Measurements from ENCODE around the gene GAST.

GAST gene

DNA sequence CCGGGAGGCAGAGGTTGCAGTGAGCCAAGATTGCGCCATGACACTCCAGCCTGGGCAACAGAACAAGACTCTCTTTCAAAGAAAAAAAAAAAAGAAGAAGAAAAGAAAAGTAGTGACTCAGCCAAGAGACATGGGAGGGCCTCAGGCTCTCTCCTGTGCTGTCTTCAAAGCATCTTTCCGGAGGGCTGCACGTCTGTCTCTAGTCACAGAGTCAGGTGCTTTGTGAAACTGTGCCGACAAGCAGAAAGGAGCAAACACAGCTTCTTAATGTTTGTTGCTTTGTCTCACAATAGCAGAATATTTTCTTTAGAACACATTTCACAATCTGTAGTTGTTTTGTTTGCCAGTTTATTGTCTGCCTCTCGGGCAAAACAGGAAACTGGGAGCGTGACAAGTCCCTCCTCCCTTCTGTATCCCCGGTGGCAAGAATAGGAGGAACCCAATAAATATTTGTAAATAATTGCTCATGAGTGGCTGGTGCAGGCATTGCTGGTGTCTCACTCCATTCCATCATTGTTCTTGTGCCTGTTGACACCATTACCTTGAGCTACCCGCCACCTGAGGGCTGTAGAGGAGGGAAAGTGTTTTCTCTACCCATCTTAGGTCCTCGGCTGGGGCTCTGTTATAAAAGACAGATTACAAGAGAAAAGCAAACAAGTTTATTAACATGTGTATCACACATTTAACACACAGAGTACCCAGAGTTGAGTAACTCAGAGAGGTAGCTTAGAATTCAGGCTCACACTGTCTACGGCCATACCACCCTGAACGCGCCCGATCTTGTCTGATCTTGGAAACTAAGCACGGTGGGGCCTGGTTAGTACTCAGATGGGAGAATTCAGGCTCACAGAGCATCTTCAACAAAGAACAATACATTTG lies 5.5 kb downstream of the GAST start:
- peak in 1 of 2 experiments; percentile 30 for DNase-seq

DNA sequence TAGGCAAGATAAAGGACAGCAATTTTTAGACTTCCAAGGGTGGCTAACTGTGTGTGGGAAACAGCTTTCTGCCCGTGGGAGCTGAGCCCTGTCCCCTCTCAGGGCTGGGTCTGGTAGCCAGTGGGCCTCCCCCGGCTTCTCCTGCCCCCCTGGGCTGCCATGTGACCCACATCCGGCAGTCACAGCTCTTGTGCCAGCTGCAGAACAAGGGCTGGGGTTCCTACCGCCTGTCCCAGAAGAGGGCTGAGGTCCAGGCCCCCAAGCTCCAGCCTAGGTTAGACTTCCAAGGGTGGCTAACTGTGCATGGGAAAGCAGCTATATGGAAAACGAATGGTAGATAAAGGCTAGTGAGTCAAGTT lies 6.1 kb downstream of the GAST start:
- DNase-seq = no peak

DNA sequence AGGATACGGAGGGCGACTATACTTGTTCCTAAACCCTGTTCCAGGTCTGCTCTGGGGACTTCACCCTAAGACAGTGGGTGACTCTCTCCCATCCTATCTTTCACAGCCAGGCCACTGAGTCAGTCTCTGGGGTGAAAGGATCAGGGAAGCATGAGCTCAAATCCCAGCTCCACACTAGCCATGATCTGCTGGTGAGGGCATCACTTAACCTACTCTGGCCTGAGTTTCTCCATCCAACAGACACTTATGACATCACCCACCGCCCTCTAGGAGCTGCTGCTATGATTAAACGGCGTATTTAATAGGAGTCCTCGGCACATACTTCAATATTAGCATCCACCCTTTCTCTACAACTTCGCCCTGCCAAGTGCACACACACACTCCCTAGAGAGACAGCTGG lies 10.1 kb downstream of the GAST start:
- DNase-seq = no peak

DNA sequence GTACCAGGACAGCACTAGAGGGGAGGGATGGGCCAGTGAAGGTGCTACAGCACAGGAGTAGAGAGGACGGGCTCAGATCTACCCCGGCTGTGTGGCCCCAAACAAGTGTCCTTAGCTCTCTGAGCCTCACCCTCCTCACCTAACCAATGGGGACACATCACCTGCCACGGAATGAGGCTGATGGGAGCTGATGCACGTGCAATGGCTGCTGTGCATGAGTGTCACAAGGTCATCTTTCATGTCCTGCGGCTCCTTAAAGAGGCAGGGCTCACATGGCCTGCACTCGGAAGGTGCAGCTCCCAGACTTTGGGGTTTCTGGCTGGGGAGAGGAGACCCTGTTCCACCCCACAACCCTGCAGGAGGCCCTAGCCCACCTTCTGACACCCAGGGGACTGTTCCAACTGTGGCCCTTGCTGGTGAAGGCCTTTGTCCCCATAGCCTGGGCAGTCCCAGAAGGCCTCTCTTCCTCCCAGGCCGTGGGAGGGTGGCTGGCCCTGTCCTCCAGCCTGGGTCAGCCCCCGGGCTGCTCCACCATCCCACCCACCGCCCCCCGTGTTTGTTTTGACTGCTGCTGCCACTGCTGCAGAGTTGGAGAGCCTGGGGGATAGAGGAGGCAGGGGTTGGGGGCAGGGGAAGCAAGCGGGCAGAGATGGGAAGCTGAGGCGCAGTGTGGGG lies 11.8 kb downstream of the GAST start:
- no peak for DNase-seq

DNA sequence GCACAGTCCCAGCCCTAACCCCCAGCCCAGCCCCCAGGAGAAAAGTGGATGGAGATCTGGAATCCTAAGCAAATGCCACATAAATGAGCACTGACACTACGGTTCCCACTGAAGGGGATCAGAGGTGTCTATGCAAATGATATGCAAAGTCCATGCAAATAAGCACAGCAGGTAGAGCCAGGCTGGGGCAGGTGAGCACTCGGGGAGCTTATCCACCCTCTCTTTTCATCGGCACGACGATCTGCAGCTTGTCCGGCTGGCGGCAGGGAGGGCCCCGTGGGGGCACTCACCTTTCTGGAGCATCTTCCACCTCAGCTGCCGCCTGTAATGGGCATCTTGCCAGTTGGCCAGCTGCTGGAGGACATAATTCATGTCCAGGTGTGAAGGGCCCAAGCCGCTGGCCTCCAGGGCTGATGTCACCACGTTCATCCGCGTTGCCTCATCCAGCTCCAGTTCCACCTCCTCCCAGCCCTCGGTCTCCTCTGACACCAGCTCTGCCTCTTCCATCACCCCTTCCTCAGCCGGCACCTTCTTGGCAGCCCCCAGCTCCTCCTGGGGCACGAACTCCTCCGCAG lies 12.4 kb downstream of the GAST start:
- no peak for DNase-seq

DNA sequence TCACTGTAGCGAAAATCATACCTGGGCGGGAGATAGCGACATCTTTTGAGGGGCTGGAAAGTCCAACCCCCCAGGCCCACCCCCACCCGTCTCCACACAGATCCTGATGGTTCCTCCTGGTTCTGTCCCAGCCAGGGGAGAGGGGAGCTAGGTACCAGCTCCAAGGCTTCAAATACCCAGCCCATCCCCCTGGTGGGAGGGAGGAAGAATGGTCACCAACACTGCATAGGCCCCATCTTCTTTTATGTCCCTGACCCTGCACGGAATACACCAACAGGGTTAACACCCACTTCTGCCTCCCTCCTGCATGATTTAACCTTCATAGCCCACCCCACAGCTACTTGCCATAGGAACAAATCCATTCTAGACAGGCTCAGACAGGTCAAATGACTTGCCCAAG lies 13.0 kb downstream of the GAST start:
- DNase-seq = no peak

DNA sequence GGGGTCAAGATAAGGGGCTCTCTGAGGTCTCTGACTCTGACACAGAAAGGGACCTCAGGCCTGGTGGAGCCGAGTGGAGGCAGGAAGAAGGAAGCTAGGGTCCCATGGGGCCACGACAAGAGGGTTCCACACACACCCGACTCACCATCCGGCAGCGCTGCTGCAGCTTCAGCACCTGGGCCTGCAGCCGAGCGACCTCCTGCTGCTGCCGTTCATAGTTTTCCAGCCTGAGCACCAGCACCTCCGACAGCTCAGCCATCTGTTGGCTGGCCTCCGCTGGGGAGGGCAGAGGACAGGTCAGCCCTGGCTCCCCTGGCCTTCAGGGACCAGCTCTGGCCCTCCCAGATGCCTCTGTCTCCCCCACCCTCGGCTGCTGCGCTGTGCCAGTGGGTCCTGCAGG lies 15.9 kb downstream of the GAST start:
- DNase-seq = no peak

DNA sequence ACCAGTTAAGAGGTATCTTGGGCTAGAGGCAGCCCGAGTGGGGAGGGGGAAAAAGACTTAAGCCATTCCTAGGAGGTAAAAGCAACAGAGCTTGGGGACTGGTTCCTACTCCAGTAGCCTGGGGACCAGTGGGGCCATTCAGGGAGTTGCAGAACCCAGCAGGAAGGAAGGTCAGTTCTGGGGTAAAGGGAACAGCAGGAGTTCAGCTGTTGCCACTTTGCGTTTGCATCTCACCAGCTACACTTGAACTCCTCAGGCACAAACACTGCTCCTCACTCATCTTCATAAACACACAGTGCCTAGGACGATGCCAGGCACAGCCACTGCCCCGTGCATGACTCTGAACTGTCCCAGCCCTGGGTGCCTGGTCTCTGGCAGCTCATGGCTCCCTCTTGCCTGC lies 18.3 kb downstream of the GAST start:
- no peak for DNase-seq

DNA sequence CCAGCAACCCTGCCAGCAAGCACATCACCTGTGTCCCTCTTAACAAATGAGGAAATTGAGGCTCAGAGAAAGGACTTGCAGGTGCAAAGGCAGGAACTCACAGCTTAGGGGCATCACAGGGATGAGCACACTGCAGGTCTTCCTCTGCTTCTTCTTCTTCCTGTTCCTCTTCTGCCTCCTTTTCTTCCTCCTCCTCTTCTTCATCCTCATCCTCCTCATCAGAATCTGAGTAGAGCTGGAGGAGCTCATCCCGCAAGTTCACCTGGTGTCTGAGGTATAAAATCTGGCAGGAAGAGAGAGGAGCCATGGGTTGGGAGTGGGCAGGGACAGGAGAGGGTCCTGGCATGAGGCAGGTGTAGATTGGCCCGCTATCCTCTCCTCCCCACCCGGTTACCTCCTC lies 19.7 kb downstream of the GAST start:
- DNase-seq = no peak

DNA sequence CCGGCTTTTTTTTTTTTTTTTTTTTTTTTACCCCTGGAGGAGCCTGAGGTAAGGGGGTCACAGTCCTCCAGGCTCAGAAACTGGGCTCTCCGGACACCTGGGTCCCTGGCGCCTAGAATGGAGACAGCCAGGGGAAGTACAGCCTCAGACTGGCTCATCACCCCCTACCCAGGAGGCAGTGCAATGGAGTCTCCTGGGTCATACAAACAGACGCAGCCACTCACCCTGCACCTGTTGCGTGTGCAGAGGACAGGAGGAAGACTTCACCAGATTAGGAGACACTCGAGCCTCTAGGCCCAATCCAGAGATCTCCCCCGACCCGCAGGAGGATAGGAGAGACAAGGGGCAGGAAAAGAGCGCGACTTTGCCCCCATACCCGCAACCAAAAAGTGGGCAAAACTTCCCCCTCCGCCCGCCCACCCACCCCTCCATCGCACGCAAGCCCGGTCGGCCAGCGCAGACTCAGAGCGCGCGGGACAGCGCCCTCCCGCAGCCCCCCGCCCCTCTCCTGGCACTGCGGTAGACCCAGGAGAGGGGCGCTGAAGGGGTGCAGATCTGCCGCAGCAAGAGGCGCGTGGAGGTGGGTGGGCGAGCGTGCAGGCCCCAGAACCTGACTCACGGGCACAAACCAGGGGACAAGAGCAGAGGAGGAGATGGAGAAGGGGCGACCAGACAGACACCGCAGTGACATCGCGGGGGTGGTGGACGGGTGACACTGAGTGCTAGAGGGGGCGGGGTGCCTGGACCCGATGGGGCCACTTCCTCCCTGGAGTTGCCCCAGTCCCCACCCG lies 21.4 kb downstream of the GAST start:
- peak in 1 of 2 experiments; percentile 5 for DNase-seq

DNA sequence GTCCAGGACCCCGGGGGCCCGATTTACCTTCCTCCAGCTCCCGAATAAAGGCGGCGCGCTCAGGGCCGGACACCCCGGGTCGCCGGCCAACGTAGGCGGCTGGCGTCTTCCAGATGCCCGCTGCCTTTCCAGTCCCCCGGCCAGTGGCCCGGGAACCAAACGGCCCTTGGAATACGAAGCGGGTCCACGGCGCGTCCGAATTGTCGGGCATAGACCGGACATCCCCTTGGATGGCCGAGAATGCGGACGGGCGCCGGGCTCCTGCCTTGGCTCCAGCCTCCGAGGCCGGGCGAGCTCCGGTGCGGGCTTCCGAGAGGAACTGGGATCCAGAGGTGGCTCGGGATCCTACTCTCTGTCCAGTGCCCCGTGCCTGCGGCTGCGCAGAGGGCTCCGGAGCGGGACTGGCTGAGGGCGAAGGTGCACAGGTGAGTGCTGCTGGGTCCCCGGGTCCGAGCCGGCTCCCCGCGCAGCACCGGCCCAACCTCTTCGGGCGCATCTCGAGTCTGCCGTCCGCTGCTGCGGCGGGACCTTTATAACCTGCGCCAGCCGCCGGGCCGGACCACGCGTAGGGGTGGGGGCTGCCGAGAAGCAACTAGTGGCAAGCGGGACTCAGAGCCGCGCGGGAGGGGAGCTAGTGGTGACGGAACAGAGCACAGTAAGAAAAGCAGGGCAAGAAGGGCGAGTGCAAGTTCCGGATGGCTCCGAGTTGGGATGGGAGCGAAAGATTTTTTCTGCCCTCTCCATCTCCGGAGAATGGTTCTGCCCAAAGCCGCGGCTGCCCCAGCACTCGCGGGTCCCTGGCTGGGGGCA lies 22.2 kb downstream of the GAST start, which contains the start of gene HAP1:
Gene HAP1, minus strand, starts transcription at position 505 of the 810 bp plus-strand sequence. Its CDS starts 9 bp downstream, at position 496.
- peak in 1 of 2 experiments; percentile 15 for DNase-seq

DNA sequence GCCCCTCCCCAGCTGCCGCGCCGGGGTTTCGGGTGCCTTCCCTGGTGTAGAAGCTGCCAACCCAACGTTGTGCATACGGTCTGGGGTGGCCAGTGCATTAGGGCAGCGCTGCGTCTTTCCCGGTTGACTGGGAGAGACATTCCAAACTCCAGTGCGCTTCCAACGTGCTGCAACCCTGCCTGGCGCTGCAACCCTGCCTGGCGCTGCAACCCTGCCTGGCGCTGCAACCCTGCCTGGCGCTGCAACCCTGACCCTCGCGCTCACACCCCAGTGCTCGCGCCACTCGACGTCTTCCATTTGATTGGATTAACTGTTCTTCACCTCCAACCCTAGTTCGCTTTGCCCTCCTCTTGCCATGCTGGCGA lies 22.8 kb downstream of the GAST start:
- DNase-seq = no peak

DNA sequence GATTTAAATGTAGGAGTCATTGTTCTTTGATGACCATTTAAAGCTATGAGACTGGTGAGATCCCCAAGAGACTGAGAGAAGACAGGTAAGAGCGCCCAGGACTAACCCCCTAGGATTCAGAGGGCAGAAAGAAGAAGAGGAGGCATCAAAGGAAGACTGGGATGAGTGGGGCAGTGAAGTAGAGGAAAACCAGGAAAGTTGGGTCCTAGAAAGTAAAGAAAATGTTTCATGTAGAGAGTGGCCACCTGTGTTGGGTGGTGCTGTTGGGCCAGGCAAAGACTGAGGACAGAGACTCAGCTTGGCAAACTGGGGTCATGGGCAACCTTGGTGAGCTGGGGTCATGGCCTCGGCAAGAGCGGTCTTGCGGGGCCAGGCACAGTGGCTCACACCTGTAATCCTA lies 23.6 kb downstream of the GAST start:
- DNase-seq = no peak

DNA sequence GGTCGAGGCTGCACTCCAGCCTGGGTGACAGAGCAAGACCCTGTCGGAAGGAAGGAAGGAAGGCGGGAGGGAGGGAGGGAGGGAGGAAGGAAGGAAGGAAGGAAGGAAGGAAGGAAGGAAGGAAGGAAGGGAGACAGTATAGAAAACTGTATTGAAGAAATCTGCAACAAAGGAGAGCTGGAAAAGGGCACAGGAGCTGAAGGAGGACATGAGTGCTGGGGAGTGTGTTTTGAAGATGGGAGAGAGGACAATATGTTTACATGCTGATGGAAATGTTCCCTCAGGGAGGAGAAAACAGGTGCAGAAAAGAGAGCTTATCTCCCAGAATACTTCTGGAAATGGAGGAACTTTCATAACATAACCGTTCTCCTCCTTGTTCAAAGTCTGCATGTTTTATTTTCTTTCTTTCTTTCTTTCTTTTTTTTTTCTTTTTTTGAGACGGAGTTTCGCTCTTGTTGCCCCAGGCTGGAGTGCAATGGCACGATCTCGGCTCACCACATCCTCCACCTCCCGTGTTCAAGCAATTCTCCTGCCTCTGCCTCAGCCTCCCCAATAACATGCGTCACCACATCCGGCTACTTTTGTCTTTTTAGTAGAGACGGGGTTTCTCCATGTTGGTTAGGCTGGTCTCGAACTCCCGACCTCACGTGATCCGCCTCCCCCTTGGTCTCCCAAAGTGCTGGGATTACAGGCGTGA lies 25.0 kb downstream of the GAST start:
- no peak for DNase-seq

DNA sequence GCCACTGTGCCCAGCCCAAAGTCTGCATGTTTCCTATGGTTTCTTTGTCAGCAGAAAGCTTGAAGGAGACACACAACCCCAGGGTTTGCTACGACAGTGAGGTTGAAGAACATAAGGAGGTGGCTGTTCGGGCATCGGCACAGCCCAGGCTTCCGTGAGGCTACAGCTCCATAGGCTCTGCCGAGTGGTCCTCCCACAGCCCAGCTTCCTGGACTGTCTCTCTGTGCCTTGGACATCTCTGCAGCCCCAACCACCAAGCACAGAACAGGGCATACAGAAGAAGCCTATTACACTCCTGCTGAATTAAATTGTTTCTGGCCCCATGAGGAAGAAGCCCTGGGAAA lies 25.5 kb downstream of the GAST start:
- no peak for DNase-seq

DNA sequence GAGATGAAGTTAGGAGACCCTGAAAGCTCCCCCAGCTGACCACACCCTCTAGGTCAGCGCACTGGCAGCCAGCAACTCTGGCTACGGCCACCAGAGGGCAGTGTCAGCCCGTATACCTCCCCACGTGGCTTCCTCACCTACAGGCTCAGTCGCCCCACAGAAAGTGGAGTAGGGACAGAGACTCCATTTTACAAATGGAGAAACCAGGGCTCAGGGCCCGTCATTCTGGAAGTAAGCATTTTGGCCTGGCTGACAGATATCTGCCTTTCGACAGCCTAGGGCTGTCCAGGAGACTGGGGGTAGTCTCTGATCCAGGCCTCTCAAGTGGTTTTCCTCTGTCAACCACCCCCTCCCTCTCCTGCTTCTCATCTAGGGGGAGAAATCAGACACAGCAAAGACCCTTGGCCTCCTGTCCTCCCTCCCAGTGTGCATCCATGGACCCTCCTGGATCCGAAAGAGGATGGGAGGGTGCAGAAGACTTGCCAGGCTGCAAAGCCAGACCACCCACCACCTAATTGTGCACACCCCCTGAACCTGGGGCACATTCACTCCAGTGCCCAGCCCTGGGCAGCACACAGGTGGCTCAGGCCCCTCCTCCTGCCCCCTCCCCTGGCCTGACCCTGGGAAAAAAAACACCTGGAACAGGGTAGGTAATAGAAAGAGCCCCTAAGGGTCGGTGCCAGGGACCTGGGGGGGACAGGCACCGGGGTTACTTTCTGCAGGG lies 26.1 kb downstream of the GAST start:
- peak; percentile 74 for DNase-seq

DNA sequence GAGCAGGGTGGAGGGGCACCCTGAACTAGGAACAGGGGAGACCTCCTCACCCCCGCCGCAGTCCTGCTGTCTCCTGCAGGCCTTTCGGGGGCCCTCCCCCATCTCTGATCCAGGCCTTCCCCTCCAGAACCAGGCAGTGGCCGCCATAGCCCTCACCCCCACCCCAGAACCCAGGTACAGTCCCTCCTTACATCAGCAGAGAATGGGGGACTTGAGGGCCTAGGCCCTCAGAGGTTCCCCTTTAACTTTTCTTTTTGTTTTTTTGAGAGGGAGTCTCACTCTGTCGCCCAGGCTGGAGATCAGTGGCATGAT lies 26.6 kb downstream of the GAST start:
- no peak for DNase-seq

DNA sequence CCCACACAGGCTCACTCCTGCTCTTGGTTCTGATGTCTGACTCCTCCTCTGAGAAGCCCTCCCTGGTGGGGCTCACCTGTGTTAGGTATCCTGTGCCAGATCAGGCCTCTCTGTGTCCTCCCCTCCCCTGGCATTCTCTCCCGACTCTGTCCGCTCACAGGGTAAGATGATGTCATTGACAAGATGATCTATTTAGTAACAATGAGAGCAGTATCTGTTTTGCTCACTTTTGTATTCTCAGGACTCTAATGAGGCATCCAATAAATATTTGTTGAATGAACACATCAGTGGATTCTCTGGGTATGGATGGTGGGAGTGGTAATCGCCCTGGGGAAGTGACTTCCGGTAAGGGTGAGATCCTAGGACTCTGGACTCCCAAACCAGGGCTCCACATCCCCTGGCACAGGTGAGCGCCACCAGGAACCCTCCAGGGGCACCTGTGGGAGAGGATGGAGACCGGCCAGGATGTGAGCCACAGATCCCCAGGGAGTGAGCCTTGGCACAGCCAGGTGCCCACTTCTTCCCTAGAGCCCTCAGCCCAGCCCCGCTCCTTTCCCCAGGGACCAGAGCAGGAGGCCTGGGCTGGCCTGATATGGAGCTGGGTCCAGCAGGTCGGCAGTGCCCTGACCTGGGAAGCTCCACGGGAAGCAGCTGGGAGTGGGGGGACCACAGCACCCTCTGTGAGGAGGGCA lies 27.7 kb downstream of the GAST start:
- DNase-seq = no peak

DNA sequence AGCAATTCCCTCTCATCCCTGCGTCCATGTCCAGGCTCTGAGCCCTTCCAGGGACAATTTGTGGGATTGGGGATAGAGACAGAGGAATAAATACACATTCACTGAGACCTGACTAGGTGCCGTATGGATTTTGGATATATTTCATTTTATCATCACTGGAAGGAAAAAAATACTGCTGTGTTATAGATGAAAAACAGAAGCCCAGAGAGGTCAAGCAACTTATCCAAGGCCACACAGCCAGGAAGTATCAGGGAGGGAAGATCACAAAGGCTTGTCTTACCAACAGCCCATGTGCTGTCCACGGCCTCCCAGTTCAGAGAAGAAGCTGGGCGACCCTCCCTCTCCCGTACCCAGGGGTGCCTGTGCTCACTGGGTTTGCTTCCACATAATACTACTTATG lies 28.4 kb downstream of the GAST start:
- no peak for DNase-seq

DNA sequence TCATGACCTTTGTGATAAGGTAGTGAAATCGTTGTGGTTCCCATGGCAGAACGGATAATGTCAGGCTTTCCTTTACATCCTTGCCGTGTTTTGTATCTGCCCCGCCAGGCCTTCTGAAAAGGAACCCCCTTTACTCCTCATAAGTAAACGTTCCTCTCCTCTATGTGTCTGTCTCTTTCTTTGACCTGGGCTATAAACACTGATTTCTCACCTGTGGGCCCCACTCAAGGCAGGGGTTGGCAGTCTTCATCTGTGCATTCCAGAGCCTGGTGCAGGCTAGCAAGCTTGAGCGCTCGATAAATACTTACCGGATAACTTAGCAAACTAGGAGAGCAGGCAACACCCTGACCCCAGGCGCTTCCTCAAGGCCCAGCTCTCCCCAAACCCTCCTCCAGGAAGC lies 29.6 kb downstream of the GAST start:
- DNase-seq = no peak

DNA sequence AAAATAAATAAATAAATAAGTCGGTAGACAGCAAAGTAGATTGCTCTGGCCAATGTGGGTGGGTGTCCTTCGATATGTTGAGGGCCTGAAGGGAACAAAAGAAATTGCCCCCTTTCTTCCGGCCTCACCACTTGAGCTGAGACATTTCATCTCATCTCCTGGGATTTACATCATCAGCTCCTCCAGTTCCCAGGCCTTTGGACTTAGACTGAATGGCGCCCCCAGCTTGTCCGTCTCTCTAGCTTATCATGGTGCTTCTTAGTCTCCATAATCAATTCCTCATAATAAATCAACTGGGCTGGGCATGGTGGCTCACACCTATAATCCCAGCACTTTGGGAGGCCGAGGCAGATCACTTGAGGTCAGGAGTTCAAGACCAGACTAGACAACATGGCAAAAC lies 36.1 kb downstream of the GAST start:
- no peak for DNase-seq

Data from stimulated activated CD4-positive, alpha-beta T cell treated with anti-CD3 and anti-CD28 coated beads, Interleukin-4, amount 100 ng/mL, for 4 hours (primary cell).